Measurements from ENCODE around the gene ZNF30.

DNA sequence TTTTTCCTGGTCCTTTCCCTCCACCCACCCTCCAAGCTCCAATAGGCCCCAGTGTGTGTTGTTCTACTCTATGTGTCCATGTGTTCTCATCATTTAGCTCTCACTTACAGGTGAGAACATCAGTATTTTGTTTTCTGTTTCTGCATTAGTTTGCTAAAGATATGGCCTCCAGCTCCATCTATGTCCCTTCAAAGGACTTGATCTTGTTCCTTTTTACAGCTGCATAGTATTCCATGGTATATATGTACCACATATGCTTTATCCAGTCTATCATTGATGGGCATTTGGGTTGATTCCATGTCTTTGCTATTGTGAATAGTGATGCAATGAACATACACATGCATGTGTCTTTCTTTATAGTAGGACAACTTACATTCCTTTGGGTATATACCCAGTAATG lies 47.1 kb upstream of the ZNF30 start:
- TF ChIP-seq, protein P1, sequence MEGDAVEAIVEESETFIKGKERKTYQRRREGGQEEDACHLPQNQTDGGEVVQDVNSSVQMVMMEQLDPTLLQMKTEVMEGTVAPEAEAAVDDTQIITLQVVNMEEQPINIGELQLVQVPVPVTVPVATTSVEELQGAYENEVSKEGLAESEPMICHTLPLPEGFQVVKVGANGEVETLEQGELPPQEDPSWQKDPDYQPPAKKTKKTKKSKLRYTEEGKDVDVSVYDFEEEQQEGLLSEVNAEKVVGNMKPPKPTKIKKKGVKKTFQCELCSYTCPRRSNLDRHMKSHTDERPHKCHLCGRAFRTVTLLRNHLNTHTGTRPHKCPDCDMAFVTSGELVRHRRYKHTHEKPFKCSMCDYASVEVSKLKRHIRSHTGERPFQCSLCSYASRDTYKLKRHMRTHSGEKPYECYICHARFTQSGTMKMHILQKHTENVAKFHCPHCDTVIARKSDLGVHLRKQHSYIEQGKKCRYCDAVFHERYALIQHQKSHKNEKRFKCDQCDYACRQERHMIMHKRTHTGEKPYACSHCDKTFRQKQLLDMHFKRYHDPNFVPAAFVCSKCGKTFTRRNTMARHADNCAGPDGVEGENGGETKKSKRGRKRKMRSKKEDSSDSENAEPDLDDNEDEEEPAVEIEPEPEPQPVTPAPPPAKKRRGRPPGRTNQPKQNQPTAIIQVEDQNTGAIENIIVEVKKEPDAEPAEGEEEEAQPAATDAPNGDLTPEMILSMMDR (IDR thresholded peaks at IDR 0.05) = no peak
- no peak for TF ChIP-seq POLR2A (IDR thresholded peaks at IDR 0.05)

Measured in testis (tissue), 2 donors.